ENCODE data around the gene CTAGE9. TPM values are rescaled to one million over a fixed set of nuclear protein-coding genes. Genes with fewer than 3 reads are reported as not detected.

CTAGE9 gene
- total RNA-seq, 2 experiments from 2014 or later, result not detected

DNA sequence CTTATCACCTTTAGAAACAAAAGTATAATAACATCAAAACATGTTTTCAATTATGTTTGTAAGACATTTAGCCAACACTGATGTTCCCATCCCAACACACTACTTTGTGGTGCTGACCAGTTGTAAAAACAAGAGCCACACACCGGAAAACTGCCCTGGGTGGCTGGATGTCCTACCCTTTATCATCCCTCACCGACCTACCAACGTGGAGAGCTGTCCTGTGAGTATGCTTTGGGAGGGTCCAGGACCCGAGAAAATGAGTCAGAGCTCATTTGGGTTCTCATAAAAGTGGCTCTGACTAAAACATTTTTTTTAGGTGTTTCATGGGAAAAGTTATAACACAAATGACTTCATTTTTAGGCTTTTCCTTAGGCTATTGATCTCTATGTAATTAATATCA, 29.3 kb upstream of the CTAGE9 start:
- no peaks in the 10 kb centered on the region for H3K9me3 Mint-ChIP-seq
- CTCF ChIA-PET, result interaction anchor here (0.5 to 1.4 kb wide), 3 partner anchors 11 to 444 kb away, joined by 3 to 4 read pairs (median 3); no protein-coding TSS in a partner anchor
- H3K27me3 Mint-ChIP-seq (ENCODE audit: low read depth), result no peaks in the 10 kb centered on the region
- intact Hi-C loops (cut with micrococcal nuclease), result no loop called here
- no peak overlapping the region for H3K4me3 Mint-ChIP-seq
- H3K27ac Mint-ChIP-seq, result no peak overlapping the region
- DNase-seq, result no peak
- no peaks in the 10 kb centered on the region for H3K36me3 Mint-ChIP-seq (ENCODE audit: low read depth)
- no peaks in the 10 kb centered on the region for H3K4me1 Mint-ChIP-seq (ENCODE audit: low read depth)

DNA sequence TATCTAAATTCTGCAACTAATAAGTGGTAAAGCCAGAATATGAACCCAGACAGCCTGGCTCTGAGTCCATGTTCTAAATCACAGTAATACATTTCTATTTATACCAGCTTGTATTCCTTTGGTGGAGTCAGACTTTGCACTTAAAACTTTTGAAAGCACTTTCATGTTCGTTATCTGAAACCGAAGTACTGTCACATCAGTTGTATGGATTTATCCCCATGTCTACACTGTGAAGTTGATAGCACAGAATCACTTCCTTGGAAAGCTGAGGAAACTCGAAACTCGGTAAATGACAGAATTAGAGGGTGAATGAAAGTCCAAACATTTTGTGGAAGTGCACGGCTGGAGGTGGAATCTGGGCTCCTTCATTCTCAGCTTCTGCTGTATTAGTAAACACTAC, 28.3 kb upstream of the CTAGE9 start:
- H3K4me1 Mint-ChIP-seq (ENCODE audit: low read depth), result no peaks in the 10 kb centered on the region
- no peaks in the 10 kb centered on the region for H3K27me3 Mint-ChIP-seq (ENCODE audit: low read depth)
- no peaks in the 10 kb centered on the region for H3K36me3 Mint-ChIP-seq (ENCODE audit: low read depth)
- H3K4me3 Mint-ChIP-seq, result no peak overlapping the region
- CTCF ChIA-PET, result interaction anchor here (1.4 kb wide), 1 partner anchor 10 kb away, joined by 4 read pairs; no protein-coding TSS in a partner anchor
- no peak overlapping the region for H3K27ac Mint-ChIP-seq
- no peak for DNase-seq
- intact Hi-C loops (cut with micrococcal nuclease), result no loop called here
- H3K9me3 Mint-ChIP-seq, result no peaks in the 10 kb centered on the region

DNA sequence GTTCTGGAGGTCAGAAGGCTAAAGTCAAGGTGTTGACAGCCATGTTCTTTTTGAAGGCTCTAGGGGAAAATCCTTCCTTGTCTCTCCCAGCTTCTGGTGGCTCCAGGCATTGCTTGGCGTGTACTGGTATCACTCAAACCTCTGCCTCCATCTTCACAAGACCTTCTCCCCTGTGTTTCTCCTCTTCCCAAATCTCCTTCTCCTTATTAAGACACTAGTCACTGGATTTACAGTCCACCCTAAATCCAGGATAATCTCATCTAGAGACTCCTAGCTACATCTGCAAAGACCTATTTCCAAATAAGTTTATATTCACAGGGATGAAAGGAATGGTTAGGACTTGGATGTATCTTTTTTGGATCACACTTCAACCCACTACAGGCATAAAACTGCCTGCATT, 26.0 kb upstream of the CTAGE9 start:
- Mint-ChIP-seq H3K27ac (no peak overlapping the region), H3K27me3 (ENCODE audit: low read depth) (no peaks in the 10 kb centered on the region), H3K4me1 (ENCODE audit: low read depth) (no peaks in the 10 kb centered on the region), H3K9me3 (no peaks in the 10 kb centered on the region), H3K4me3 (no peak overlapping the region), H3K36me3 (ENCODE audit: low read depth) (no peaks in the 10 kb centered on the region)
- CTCF ChIA-PET, result no interaction called here
- intact Hi-C loops (cut with micrococcal nuclease), result no loop called here
- no peak for DNase-seq

DNA sequence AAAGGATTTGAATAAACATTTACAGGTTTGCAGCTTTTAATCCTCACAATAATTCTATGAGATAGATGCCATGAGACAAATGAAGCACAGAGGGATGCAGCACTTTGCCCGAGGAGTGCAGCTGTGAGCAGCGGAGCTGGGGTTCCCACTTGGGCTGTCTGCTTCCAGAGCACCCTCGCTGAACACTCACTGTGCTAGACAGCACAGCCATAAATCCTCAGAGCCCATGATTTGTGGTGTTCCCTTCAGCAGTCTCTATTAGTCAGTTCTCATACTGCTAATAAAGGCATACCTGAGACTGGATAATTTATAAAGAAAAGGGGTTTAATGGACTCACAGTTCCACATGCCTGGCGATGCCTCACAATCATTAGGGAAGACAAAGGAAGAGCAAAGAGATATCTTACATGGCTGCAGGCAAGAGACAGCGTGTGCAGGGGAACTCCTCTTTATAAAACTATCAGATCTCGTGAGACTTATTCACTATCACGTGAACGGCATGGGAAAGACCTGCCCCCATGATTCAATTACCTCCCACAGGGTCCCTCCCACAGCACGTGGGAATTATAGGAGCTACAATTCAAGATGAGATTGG, 25.3 kb upstream of the CTAGE9 start:
- Mint-ChIP-seq H3K36me3 (ENCODE audit: low read depth) (no peaks in the 10 kb centered on the region), H3K4me3 (no peak overlapping the region), H3K27ac (no peak overlapping the region), H3K27me3 (ENCODE audit: low read depth) (no peaks in the 10 kb centered on the region), H3K9me3 (no peaks in the 10 kb centered on the region), H3K4me1 (ENCODE audit: low read depth) (no peaks in the 10 kb centered on the region)
- intact Hi-C loops (cut with micrococcal nuclease), result no loop called here
- DNase-seq, result no peak
- CTCF ChIA-PET, result no interaction called here

DNA sequence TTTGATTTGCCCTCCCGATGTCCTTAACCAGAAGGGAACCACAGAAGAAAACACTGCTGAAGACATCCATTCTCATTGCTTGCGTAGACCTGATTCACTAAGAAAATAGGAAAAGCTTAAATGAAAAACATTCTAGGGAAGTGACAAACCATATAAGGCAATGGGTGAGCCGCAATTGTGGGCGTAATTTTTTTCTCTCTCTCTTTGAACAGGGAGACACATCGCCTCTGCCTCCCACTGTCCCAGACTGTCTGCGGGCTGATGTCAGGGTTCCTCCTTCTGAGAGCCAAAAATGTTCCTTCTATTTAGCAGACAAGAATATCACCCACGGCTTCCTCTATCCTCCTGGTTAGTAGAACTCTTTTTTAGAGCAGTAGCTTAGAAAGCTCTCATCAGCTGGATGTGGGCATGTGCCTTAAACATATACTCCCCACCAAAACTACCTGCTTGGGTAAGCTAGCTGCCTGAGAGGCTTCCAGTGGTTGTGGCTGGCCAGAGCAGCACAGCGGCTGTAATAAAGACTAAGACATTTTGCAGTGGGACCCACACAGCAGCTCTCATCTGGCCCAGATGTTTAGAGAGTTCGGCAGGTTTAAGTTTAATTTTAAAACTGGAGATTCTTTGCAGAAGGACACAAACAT, 22.7 kb upstream of the CTAGE9 start:
- CTCF ChIA-PET, result interaction anchor here (0.7 kb wide), 1 partner anchor 467 kb away, joined by 3 read pairs; no protein-coding TSS in a partner anchor
- no peak overlapping the region for H3K27ac Mint-ChIP-seq
- no peaks in the 10 kb centered on the region for H3K36me3 Mint-ChIP-seq (ENCODE audit: low read depth)
- H3K4me1 Mint-ChIP-seq (ENCODE audit: low read depth), result no peaks in the 10 kb centered on the region
- H3K9me3 Mint-ChIP-seq, result no peaks in the 10 kb centered on the region
- no peak for DNase-seq
- H3K27me3 Mint-ChIP-seq (ENCODE audit: low read depth), result peaks cover 1% of the 10 kb centered on the region
- intact Hi-C loops (cut with micrococcal nuclease), result no loop called here
- H3K4me3 Mint-ChIP-seq, result no peak overlapping the region

DNA sequence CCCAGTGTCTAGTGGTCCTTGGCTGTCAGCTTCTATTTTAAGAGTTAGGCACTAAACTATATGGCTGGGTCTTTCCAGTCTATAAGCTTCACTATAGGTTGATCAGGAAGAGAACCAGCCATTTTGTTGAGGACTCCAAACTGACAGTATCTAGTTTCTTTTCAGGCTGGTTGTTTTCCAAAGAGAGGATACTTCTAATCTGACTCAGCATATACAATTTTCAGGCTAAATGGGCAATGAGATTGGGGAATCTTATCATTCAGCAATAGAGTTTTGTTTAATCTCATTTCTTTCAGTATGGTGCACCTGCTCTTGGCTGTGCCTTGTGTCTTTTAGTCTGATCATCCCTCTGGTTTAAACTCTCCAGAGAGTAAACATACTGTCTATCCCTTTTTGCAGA, 20.4 kb upstream of the CTAGE9 start:
- no peaks in the 10 kb centered on the region for H3K9me3 Mint-ChIP-seq
- intact Hi-C loops (cut with micrococcal nuclease), result no loop called here
- CTCF ChIA-PET, result no interaction called here
- no peak overlapping the region for H3K27ac Mint-ChIP-seq
- no peaks in the 10 kb centered on the region for H3K36me3 Mint-ChIP-seq (ENCODE audit: low read depth)
- no peak for DNase-seq
- H3K27me3 Mint-ChIP-seq (ENCODE audit: low read depth), result peaks cover 1% of the 10 kb centered on the region
- no peak overlapping the region for H3K4me3 Mint-ChIP-seq
- no peaks in the 10 kb centered on the region for H3K4me1 Mint-ChIP-seq (ENCODE audit: low read depth)

DNA sequence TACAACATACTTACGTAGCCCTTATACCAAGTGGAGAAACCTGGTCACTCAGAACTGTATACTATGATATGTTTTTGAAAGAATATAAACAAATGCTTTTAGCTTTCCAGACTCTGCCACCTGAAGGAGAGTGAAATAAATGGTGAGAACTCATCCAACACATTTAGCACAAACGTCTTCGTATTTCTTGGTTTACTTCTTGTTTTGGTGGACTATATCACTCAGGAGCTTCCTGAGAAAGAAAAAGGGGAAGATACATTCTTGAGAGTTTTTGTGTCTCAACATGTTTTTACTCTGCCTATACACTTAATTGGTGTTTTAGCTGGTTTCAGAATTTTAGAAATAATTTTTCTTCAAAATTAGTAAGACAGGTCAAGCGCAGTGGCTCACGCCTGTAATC, 19.4 kb upstream of the CTAGE9 start:
- intact Hi-C loops (cut with micrococcal nuclease), result no loop called here
- Mint-ChIP-seq H3K9me3 (no peaks in the 10 kb centered on the region), H3K27ac (no peak overlapping the region), H3K27me3 (ENCODE audit: low read depth) (peaks cover 1% of the 10 kb centered on the region), H3K36me3 (ENCODE audit: low read depth) (no peaks in the 10 kb centered on the region), H3K4me3 (no peak overlapping the region), H3K4me1 (ENCODE audit: low read depth) (no peaks in the 10 kb centered on the region)
- CTCF ChIA-PET, result interaction anchor here (0.6 to 1.3 kb wide), 2 partner anchors 10 to 226 kb away, joined by 3 to 4 read pairs; no protein-coding TSS in a partner anchor
- DNase-seq, result no peak

DNA sequence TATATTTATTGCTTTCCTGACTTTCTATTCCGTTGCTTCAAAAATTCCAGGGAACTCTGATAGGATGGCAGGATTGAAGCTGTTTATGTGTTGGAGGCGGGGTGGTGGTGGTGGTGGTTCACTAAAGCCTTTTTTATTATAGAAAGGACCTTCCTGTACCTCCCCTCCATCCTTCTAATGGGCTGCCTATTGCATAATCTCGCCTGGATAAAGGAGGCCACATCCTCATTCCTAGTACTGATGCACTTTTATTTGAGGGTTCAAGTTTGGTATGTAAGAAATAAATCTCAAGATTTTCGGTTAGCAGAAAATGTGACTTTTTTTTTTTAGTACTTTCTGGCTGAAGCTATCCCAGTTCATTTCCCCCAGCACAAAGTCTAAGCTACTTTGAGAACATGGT, 18.7 kb upstream of the CTAGE9 start:
- Mint-ChIP-seq H3K4me1 (ENCODE audit: low read depth) (no peaks in the 10 kb centered on the region), H3K27me3 (ENCODE audit: low read depth) (peaks cover 1% of the 10 kb centered on the region), H3K27ac (no peak overlapping the region), H3K36me3 (ENCODE audit: low read depth) (no peaks in the 10 kb centered on the region), H3K4me3 (no peak overlapping the region), H3K9me3 (no peaks in the 10 kb centered on the region)
- CTCF ChIA-PET, result interaction anchor here (1.3 kb wide), 1 partner anchor 10 kb away, joined by 4 read pairs; no protein-coding TSS in a partner anchor
- intact Hi-C loops (cut with micrococcal nuclease), result no loop called here
- no peak for DNase-seq

- DNase-seq, result no peak
- H3K27ac Mint-ChIP-seq, result no peak overlapping the region
- H3K4me1 Mint-ChIP-seq (ENCODE audit: low read depth), result no peaks in the 10 kb centered on the region
- peaks cover 1% of the 10 kb centered on the region for H3K27me3 Mint-ChIP-seq (ENCODE audit: low read depth)
- intact Hi-C loops (cut with micrococcal nuclease), result no loop called here
- no peaks in the 10 kb centered on the region for H3K9me3 Mint-ChIP-seq
- no peaks in the 10 kb centered on the region for H3K36me3 Mint-ChIP-seq (ENCODE audit: low read depth)
- CTCF ChIA-PET, result interaction anchor here (1.6 kb wide), 1 partner anchor 181 kb away, joined by 3 read pairs; no protein-coding TSS in a partner anchor
- H3K4me3 Mint-ChIP-seq, result no peak overlapping the region
Measured at GRCh38 chr6:131728296-131728939, 17.6 kb upstream of the CTAGE9 start.

GRCh38 chr6:131727868-131728267, 17.1 kb upstream of the CTAGE9 start:
- Mint-ChIP-seq H3K4me1 (ENCODE audit: low read depth) (no peaks in the 10 kb centered on the region), H3K36me3 (ENCODE audit: low read depth) (no peaks in the 10 kb centered on the region), H3K4me3 (no peak overlapping the region), H3K9me3 (no peaks in the 10 kb centered on the region), H3K27me3 (ENCODE audit: low read depth) (peaks cover 1% of the 10 kb centered on the region), H3K27ac (no peak overlapping the region)
- intact Hi-C loops (cut with micrococcal nuclease), result no loop called here
- DNase-seq, result no peak
- CTCF ChIA-PET, result interaction anchor here (1.6 kb wide), 1 partner anchor 182 kb away, joined by 3 read pairs; no protein-coding TSS in a partner anchor

- CTCF ChIA-PET, result interaction anchor here (1.6 kb wide), 1 partner anchor 182 kb away, joined by 3 read pairs; no protein-coding TSS in a partner anchor
- intact Hi-C loops (cut with micrococcal nuclease), result no loop called here
- Mint-ChIP-seq H3K36me3 (ENCODE audit: low read depth) (no peaks in the 10 kb centered on the region), H3K4me3 (no peak overlapping the region), H3K4me1 (ENCODE audit: low read depth) (no peaks in the 10 kb centered on the region), H3K27me3 (ENCODE audit: low read depth) (peaks cover 1% of the 10 kb centered on the region), H3K27ac (no peak overlapping the region), H3K9me3 (no peaks in the 10 kb centered on the region)
- DNase-seq, result no peak
Measured at GRCh38 chr6:131727467-131727866, 16.6 kb upstream of the CTAGE9 start.

- Mint-ChIP-seq H3K9me3 (no peaks in the 10 kb centered on the region), H3K27ac (no peak overlapping the region), H3K27me3 (ENCODE audit: low read depth) (no peaks in the 10 kb centered on the region), H3K4me1 (ENCODE audit: low read depth) (no peaks in the 10 kb centered on the region), H3K36me3 (ENCODE audit: low read depth) (no peaks in the 10 kb centered on the region), H3K4me3 (no peak overlapping the region)
- DNase-seq, result no peak
- CTCF ChIA-PET, result no interaction called here
- intact Hi-C loops (cut with micrococcal nuclease), result no loop called here
Measured at GRCh38 chr6:131724114-131724513, 13.3 kb upstream of the CTAGE9 start.

All from activated naive CD4-positive, alpha-beta T cell treated with anti-CD3 and anti-CD28 coated beads for 36 hours (primary cell).